ENCODE results near the gene PLXNA3. TPM values are rescaled to one million over a fixed set of nuclear protein-coding genes. Genes with fewer than 3 reads are reported as not detected.

The PLXNA3 gene
- total RNA-seq, result 100 to 1,000 TPM in 2 of 5 donors, 10 to 100 TPM in 2, 1 to 10 TPM in 1; 9.9 to 296 (median 35.5) TPM
- polyA plus RNA-seq, result 1 to 10 TPM; 2.3 to 7.6 (median 6.0) TPM
- long read RNA-seq, donor 1, partial matches to known transcripts, result 0 of 2 reads
- long read RNA-seq, donor 1, other reads (novel, unspliced or antisense), result 0 of 2 reads
- long read RNA-seq, donor 2, partial matches to known transcripts, result 6 of 7 reads
- long read RNA-seq, donor 2, other reads (novel, unspliced or antisense), result 0 of 7 reads
- long read RNA-seq, donor 3, result 0 reads
- long read RNA-seq, donor 4, result 0 reads
- long read RNA-seq, donor 5, result 0 reads
- long read RNA-seq, donor 6, partial matches to known transcripts, result 19 of 22 reads
- long read RNA-seq, donor 6, other reads (novel, unspliced or antisense), result 0 of 22 reads
- long read RNA-seq, donor 7, result 0 reads
- long read RNA-seq, donor 8, partial matches to known transcripts, result 10 of 50 reads
- long read RNA-seq, donor 8, other reads (novel, unspliced or antisense), result 40 of 50 reads
- long read RNA-seq, donor 9, partial matches to known transcripts, result 9 of 13 reads
- long read RNA-seq, donor 9, other reads (novel, unspliced or antisense), result 0 of 13 reads
- long read RNA-seq, donor 10, result 0 reads

DNA sequence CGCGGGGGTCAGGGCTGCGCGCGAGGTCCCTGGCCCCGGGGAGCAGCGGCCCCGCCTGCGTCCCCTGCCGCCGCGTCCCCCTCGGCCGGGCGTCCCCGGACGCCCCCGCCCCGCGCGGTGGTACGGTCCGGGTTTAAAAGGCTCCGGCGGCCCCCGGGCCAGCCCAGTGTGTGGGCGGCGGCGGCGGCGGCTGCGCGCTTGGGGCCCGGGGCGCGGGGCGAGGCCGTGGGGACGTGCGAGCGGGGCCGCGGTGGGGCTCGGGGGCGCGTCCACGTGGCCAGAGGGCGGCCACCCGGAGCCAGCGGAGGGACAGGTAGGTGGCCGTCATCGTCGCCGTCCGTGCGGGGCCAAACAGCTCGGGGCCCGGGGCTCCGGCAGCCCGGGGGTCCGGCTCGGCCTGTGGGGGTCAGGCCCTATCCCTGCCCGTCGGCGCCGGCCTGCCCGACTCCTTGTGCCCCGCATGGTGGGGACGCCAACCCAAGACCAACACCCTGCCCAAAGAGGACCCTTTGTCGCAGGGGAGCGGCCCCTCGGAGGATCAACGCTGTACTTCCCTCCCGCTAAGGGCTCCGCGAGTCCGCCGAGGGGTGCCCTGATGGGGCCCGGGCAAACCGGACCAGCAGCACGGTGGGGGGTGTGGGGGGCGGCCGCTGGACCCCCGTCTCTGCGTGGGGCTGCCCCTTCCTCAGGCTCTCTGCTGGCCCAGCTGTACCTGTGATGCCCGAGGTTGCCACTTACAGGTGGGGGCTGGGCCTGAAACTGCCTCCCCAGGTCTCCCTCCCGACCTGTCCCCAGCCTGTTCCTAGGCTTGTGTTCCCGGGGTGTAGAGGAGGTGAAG lies at the start of gene PLXNA3:
Gene PLXNA3, plus strand, starts transcription at position 166 of the 838 bp plus-strand sequence. CDS start 1,903 bp downstream, outside the sequence.
- peak within 1 kb of the TSS; percentile 42 to 79 (median 72) for H3K27ac ChIP-seq
- peak; percentile 39 to 76 for DNase-seq
- peak in 2 of 3 donors; percentile 24 to 54 for TF ChIP-seq POLR2AphosphoS5 (IDR thresholded peaks at IDR 0.05)
- TF ChIP-seq, protein P1, sequence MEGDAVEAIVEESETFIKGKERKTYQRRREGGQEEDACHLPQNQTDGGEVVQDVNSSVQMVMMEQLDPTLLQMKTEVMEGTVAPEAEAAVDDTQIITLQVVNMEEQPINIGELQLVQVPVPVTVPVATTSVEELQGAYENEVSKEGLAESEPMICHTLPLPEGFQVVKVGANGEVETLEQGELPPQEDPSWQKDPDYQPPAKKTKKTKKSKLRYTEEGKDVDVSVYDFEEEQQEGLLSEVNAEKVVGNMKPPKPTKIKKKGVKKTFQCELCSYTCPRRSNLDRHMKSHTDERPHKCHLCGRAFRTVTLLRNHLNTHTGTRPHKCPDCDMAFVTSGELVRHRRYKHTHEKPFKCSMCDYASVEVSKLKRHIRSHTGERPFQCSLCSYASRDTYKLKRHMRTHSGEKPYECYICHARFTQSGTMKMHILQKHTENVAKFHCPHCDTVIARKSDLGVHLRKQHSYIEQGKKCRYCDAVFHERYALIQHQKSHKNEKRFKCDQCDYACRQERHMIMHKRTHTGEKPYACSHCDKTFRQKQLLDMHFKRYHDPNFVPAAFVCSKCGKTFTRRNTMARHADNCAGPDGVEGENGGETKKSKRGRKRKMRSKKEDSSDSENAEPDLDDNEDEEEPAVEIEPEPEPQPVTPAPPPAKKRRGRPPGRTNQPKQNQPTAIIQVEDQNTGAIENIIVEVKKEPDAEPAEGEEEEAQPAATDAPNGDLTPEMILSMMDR (IDR thresholded peaks at IDR 0.05), result no peak
- peaks cover 0 to 30% (median 16%) of the 10 kb centered on the region in 4 donors for H3K36me3 ChIP-seq
- no peaks in the 10 kb centered on the region for H3K27me3 ChIP-seq
- peaks cover 0 to 16% (median 15%) of the 10 kb centered on the region in 4 donors for H3K4me1 ChIP-seq
- intact Hi-C loops (cut with DNase I; ENCODE audit: low total_unique reads), result no loop called here
- peak within 1 kb of the TSS; percentile 57 to 68 (median 64) for H3K4me3 ChIP-seq
- peaks cover 0 to 7% (median 3%) of the 10 kb centered on the region in 4 donors for H3K9me3 ChIP-seq
- 0 to 41% (median 12%) methylated on average over 8 to 57 of the region's 88 CpGs; no CpG with 5 or more reads in 1 of the 5 donors for WGBS, 5 donors

DNA sequence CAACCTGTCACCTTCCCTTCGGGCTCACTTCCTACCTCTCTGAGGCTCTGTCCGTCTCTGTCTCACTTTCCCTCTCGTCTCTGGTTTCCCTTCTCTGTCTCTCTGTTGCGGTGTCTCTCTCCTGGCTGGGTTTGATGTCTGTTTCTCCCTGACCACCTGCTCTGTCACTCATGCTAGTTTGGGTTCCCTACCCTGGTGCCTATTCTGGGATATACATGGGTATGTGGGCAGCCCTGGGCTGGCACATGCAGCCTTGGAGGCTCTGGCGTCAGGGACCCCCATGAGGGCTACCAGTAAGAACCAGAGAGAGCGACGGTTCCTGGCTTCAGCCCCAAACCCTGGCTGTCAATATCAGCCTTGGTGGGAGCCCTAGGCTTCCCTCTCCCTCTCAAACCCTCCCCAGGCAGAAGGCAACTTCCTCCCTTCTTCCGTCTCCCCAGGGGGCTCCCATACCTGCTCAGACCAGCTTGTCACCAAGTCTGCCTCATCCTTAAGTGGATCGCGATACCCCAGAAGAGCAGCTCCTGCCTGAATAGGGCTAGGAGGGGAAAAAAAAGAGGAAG lies 49.3 kb upstream of the PLXNA3 start:
- DNase-seq, result no peak
- 31 to 52% (median 42%) methylated on average over 7 to 10 of the region's 10 CpGs for WGBS, 5 donors
- TF ChIP-seq EP300 (IDR thresholded peaks at IDR 0.05) (no peak), POLR2AphosphoS5 (IDR thresholded peaks at IDR 0.05) (no peak), POLR2A (IDR thresholded peaks at IDR 0.05) (no peak)
- TF ChIP-seq, protein P1 (IDR thresholded peaks at IDR 0.05), result no peak
- peak overlapping the region; percentile 18 to 38 (median 36) for H3K4me3 ChIP-seq
- H3K27me3 ChIP-seq, result peaks cover 0 to 5% (median 0%) of the 10 kb centered on the region in 3 donors
- peaks cover 0 to 9% (median 2%) of the 10 kb centered on the region in 4 donors for H3K36me3 ChIP-seq
- intact Hi-C loops (cut with DNase I; ENCODE audit: low total_unique reads), result no loop called here
- H3K27ac ChIP-seq, result peak overlapping the region; percentile 63 to 96 (median 75)
- H3K9me3 ChIP-seq, result no peaks in the 10 kb centered on the region
- peaks cover 0 to 36% (median 12%) of the 10 kb centered on the region in 4 donors for H3K4me1 ChIP-seq

DNA sequence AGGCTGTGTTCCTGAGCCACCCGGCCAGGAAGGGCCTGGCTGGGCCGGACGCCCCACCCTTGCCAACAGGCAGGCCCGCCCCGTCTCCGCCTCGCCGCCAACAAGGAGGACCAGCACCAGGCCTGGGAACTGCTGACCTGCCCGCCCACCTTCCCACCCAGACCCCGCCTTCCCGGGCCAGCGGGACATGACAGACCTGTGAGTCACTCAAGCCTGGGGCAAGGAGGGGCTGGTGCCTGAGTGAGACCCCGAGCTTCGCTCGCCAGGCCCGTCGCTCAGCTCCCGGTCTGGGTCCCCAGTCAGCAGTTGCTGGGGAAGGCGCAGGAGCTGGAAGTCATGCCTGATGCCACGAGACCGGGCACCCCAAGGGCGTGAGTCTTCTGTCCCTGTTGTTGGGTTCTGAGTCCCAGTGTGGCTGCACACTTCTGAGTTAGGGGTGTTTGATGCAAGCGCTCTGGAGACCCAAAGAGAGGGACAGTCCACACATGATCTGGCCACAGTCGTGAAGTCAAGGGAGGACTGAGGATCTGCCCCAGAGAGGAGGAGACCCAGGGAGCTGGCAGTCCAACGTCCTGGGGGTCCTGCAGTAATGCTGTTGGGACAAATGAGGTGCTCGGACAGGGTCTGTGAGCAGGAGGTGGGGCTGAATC lies 48.7 kb upstream of the PLXNA3 start, which contains the start of gene DNASE1L1:
Gene DNASE1L1, minus strand, starts transcription at position 33 of the 650 bp plus-strand sequence. CDS start 3,686 bp downstream, outside the sequence.
- TF ChIP-seq, protein P1 (IDR thresholded peaks at IDR 0.05), result no peak
- TF ChIP-seq EP300 (IDR thresholded peaks at IDR 0.05) (no peak), POLR2AphosphoS5 (IDR thresholded peaks at IDR 0.05) (peak in 2 of 3 donors; percentile 28 to 29)
- Histone ChIP-seq H3K4me3 (peak within 1 kb of the TSS; percentile 18 to 38 (median 36)), H3K9me3 (no peaks in the 10 kb centered on the region), H3K27ac (peak within 1 kb of the TSS; percentile 71 to 96 (median 78)), H3K27me3 (peaks cover 0 to 9% (median 0%) of the 10 kb centered on the region in 3 donors), H3K36me3 (peaks cover 0 to 9% (median 2%) of the 10 kb centered on the region in 4 donors), H3K4me1 (peaks cover 0 to 36% (median 12%) of the 10 kb centered on the region in 4 donors)
- DNase-seq, result peak; percentile 90
- intact Hi-C loops (cut with DNase I; ENCODE audit: low total_unique reads), result no loop called here
- 25 to 59% (median 45%) methylated on average over 3 to 26 of the region's 26 CpGs for WGBS, 5 donors
